Rectal smooth muscle tissue (tissue), 1 donor: ENCODE data around the gene PPP1R12B.
"Not testable (repeated sequence)": the region's sequence is repeated elsewhere in the genome, so short reads cannot be mapped to it uniquely, and the experiment has no call there.

Source experiments
- H3K27ac ChIP-seq: one replicate; pipeline ENCODE4 v1.7.0; 2013; ENCODE audit warnings: low read depth, low read length, inconsistent platforms
- H3K27me3 ChIP-seq: one replicate; pipeline ENCODE4 v1.7.0; 2013; ENCODE audit warnings: low read length; ENCODE audit not compliant: control insufficient read depth, insufficient read depth
- H3K36me3 ChIP-seq: one replicate; pipeline ENCODE4 v1.7.0; 2013; ENCODE audit warnings: low read length; ENCODE audit not compliant: control insufficient read depth, insufficient read depth
- H3K4me1 ChIP-seq: one replicate; pipeline ENCODE4 v1.7.0; 2013; ENCODE audit warnings: low read length; ENCODE audit not compliant: control insufficient read depth, insufficient read depth
- H3K4me3 ChIP-seq: one replicate; pipeline ENCODE4 v1.7.0; 2013; ENCODE audit warnings: low read length
- H3K9ac ChIP-seq: one replicate; pipeline ENCODE4 v1.7.0; 2013; ENCODE audit warnings: low read length

PPP1R12B gene

DNA sequence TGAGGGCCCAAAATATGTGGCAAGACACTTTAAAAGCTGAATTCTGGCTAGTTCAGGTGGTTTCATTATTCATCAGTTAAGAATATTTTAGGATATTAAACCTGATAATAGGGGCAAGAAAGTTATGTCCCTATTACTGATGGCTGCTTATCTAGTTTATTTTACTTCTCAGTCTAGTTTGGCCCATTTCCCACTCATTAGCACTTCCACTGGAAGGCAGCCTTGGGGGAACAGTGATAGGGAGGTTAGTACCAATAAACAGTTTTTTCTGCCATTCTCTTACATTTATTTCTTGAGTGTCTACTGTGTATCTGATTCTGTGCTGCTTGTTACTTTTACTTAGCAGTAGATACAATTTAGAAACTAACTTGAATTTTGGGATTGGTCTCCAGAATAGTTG is 9.0 kb downstream of the PPP1R12B start:
- no peak overlapping the region for H3K27ac ChIP-seq
- H3K4me1 ChIP-seq = no peaks in the 10 kb centered on the region

DNA sequence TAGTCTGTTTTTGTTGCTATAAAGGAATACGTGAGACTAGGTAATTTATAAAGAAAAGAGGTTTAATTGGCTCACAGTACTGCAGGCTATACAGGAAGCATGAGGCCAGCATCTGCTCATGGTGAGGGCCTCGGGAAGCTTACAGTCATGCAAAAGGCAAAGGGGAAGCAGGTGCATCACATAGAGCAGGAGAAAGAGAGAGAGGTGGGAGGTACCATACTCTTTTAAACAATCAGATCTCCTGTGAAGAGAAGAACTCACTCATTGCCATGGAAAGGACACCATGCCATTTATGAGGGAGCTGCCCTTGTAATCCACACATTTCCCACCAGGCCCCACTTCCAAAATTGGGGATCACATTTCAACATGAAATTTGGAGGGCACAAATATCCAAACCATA is 12.7 kb downstream of the PPP1R12B start:
- no peaks in the 10 kb centered on the region for H3K36me3 ChIP-seq
- no peak overlapping the region for H3K4me3 ChIP-seq
- H3K27me3 ChIP-seq = no peaks in the 10 kb centered on the region
- H3K27ac ChIP-seq = no peak overlapping the region
- H3K4me1 ChIP-seq = no peaks in the 10 kb centered on the region
- no peak overlapping the region for H3K9ac ChIP-seq

More for the DNA sequence above, 9.0 kb downstream of the PPP1R12B start:
- no peaks in the 10 kb centered on the region for H3K36me3 ChIP-seq
- no peaks in the 10 kb centered on the region for H3K27me3 ChIP-seq
- H3K9ac ChIP-seq = no peak overlapping the region
- no peak overlapping the region for H3K4me3 ChIP-seq

DNA sequence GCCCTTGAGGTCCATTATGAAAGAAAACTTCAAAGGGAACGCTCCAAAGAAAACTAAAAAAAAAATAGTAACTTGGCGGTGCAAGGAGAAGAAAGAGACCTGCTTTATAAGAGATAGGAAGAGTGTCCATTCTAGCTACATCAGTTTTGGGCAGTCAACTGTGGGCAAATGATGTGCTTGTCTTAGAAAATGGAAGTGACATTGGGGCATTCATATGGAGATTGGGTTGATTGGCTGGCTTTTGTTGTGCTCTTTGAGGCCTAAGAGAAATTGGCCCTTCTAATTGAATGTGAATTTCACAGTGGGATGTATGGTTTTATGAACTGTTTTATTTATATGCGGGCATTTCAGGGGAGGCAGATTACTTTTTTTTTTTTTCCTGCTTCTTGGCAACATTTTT is 13.2 kb downstream of the PPP1R12B start:
- H3K27ac ChIP-seq = no peak overlapping the region
- H3K4me1 ChIP-seq = no peaks in the 10 kb centered on the region
- no peak overlapping the region for H3K4me3 ChIP-seq
- no peak overlapping the region for H3K9ac ChIP-seq
- H3K36me3 ChIP-seq = no peaks in the 10 kb centered on the region
- no peaks in the 10 kb centered on the region for H3K27me3 ChIP-seq

DNA sequence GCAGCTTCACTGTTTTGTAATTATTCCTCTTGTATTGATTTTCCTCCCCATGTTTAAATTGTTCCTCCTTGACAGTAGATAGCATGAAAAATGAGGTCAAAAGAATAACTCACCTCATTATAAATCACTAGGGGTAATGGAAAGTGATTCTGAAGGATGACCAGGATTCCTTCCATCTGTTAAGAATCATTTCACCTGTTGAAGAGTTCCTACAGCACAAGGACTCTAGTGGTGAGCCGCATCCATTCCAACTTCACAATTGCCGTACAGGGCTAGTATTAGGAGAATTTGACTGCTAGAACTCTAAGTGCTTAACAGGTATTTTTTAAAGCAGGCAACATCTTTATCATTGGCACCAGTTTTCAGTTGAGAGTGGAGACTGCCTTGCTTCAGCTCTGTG is 13.7 kb downstream of the PPP1R12B start:
- Histone ChIP-seq H3K4me3 (no peak overlapping the region), H3K4me1 (no peaks in the 10 kb centered on the region), H3K27ac (no peak overlapping the region), H3K27me3 (no peaks in the 10 kb centered on the region), H3K36me3 (no peaks in the 10 kb centered on the region), H3K9ac (no peak overlapping the region)

DNA sequence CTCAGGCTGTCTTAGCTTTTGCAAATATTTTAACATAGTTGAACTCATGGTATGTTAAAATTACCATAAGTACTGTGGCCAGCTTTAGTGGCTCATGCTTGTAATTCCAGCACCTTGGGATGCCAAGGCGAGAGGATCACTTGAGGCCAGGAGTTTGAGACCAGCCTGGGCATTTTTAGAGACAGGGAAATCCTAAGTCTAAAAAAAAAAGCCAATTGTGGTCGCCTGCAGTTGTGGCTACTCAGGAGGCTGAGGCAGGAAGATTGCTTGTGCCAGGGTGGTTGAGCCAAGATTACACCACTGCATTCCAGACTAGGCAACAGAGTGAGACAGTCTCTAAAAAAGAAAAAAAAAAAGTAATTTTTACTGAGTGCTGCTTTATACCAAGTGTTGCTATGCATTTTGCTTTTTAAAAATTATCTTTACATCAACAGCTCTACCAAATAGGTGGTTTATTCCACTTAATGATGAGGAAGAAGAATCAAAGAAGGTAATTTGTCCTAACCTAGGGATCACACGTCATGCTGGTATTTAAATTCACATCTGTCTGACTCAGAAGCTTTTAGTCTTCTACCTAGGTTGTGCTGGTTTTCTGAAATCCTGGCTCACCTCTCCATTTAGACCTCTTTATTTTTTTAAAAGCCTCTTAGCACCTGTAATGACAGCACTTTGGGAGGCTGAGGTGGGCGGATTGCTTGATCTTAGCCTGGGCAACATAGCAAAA is 16.8 kb downstream of the PPP1R12B start:
- Histone ChIP-seq H3K4me3 (no peak overlapping the region), H3K9ac (no peak overlapping the region), H3K27me3 (no peaks in the 10 kb centered on the region), H3K4me1 (no peaks in the 10 kb centered on the region), H3K36me3 (no peaks in the 10 kb centered on the region), H3K27ac (no peak overlapping the region)

DNA sequence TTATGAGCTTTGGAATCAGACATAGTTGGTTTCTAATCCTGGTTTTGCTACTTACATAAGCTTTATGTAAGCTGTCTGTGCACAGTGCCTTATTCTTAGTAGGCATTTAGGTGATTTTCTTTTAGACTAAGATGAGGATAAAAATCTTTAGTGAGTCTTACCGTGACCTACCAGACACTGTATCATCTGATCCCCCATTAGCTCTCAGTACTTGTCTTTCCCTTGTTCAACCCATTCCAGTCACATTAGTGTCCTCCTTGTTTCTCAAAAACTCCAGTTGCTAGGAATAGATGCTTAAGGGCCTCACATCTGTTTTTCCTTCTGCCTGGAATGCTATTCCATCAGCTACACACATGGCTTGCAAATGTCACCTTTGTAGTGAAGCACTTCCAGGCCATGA is 18.8 kb downstream of the PPP1R12B start:
- Histone ChIP-seq H3K27ac (no peak overlapping the region), H3K4me3 (no peak overlapping the region), H3K9ac (no peak overlapping the region), H3K36me3 (no peaks in the 10 kb centered on the region), H3K27me3 (no peaks in the 10 kb centered on the region), H3K4me1 (no peaks in the 10 kb centered on the region)

DNA sequence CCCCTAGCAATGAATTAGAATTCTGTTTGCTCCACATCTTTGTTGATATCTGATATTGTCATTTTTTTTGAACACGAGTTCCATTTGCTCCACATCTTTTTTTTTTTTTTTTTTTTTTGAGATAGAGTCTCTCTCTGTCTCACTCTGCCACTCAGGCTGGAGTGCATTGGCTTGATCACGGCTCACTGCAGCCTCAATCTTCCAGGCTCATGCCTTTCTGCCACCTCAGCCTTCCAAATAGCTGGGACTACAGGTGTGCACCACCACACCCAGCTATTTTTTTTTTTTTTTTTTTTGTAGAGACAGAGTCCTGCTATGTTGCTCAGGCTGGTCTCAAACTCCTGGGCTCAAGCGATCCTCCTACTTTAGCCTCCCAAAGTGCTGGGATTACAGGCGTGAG is 22.4 kb downstream of the PPP1R12B start:
- not testable (repeated sequence) for H3K4me1 ChIP-seq, H3K27ac ChIP-seq, H3K9ac ChIP-seq, H3K27me3 ChIP-seq, H3K36me3 ChIP-seq, H3K4me3 ChIP-seq

DNA sequence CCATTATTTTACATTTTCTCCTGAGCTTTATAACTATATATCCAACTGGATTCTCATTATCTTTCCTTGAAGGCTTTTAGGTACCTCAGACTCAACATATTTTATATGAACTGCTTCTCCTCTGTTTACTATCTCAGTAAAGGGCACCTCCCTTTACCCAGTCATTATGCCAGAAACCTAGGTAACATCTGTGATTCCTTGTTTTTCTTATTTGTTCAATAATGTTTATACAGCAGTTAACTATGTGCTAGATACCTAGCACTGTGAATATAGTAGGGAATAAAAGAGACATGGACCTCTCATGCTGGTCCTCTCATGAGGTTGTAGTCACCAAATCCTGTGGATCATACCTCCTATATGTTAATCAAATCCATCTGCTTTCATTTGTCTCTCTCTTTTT is 25.6 kb downstream of the PPP1R12B start:
- no peaks in the 10 kb centered on the region for H3K4me1 ChIP-seq
- H3K27ac ChIP-seq = no peak overlapping the region
- no peaks in the 10 kb centered on the region for H3K36me3 ChIP-seq
- no peaks in the 10 kb centered on the region for H3K27me3 ChIP-seq
- H3K4me3 ChIP-seq = no peak overlapping the region
- no peak overlapping the region for H3K9ac ChIP-seq

DNA sequence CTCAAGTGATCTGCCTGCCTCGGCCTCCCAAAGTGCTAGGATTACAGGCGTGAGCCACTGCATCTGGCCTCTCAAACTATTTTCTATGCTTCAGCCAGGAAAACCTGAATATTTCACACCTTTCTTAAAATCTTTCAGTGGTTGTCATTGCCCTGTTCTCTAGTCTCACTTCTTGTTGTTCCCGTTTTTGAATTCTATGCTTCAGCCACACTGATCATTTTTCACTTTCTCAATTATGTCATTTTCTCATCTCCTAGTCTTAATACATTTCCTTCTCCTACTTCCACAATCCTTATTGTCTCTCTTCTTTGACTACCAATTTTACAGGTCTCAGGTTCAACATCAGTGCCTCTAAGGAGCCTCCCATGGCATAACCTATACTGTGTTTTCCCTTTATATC is 26.7 kb downstream of the PPP1R12B start:
- H3K4me1 ChIP-seq, H3K9ac ChIP-seq, H3K4me3 ChIP-seq, H3K27me3 ChIP-seq, H3K36me3 ChIP-seq, H3K27ac ChIP-seq: not testable (repeated sequence)

DNA sequence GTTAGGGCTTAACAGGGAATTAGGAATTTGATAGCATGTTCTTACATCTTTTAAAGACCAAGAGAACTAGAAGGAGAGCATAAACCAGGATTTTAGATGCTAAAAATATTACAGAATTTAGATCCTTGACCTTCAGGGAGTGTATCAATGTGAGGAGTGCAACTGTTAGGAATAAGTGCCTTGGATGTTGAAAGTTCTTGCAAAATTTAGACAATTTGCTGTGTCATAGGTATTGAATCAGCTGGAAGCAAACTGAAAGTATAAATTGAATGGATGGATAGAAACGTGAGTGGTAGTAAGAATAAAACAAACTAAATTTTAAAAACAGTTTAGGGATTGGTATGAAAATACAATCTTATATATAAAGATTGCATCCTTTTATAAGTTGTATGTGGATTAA is 27.7 kb downstream of the PPP1R12B start:
- Histone ChIP-seq H3K9ac (no peak overlapping the region), H3K4me3 (no peak overlapping the region), H3K4me1 (no peaks in the 10 kb centered on the region), H3K36me3 (no peaks in the 10 kb centered on the region), H3K27me3 (no peaks in the 10 kb centered on the region), H3K27ac (no peak overlapping the region)

DNA sequence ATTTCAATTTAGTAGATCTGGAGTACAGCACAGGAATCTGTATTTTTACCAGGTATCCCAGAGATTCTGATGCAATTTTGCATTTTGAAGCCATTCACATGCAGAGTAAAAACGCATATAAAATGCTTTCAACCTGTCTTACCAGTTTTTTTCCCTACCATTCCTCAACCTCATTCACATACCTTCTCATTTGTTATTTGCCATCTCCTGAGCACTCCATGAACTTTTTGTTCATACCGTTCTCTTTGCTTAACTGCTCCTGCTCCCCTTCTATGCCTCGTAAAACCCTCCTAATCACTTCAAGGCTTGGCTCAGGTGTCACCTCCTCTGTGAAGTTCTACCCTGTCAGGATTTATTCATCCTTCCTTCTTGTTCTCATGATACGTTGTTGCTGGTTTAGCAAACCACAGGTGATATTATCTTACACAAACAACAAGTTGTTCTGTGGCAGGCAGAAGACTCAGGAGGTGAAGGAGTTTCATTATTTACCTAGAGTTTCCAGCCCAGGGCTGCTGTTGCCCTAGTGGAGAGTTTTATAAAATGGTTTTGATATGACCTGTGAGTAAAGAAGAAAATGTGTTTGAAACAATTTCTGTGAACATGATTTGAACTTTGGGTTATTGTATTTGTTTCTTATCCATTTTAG is 31.5 kb downstream of the PPP1R12B start:
- H3K4me3 ChIP-seq, H3K4me1 ChIP-seq, H3K36me3 ChIP-seq, H3K27me3 ChIP-seq, H3K27ac ChIP-seq, H3K9ac ChIP-seq: not testable (repeated sequence)

DNA sequence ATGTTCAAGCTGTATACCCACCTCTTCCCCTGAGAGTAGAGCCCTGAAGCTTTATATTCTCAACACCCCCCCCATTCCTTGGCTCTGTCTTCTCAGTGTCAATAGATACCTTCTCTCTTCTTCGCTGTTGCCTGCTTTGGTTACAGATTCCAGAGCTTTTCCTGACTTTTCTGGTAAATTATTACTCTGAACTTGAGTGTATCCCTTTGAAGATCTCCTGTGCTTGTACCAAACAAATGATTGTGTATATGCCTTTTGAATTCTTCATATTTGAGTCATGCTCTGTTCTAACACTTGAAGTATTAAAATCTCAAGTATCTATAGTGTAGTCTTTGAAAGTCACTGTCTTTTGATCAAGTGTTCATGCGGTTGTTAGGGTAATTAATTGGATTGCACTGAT is 32.0 kb downstream of the PPP1R12B start:
- H3K4me3 ChIP-seq, H3K27me3 ChIP-seq, H3K36me3 ChIP-seq, H3K4me1 ChIP-seq, H3K27ac ChIP-seq, H3K9ac ChIP-seq: not testable (repeated sequence)

DNA sequence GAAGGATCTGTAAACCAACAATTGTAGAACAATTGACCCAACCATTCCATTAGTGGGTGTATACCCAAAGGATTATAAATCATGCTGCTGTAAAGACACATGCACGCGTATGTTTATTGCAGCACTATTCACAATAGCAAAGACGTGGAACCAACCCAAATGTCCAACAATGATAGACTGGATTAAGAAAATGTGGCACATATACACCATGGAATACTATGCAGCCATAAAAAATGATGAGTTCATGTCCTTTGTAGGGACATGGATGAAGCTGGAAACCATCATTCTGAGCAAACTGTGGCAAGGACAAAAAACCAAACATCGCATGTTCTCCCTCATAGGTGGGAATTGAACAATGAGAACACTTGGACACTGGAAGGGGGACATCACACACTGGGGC is 33.4 kb downstream of the PPP1R12B start:
- H3K36me3 ChIP-seq, H3K27me3 ChIP-seq, H3K4me1 ChIP-seq, H3K4me3 ChIP-seq, H3K27ac ChIP-seq, H3K9ac ChIP-seq: not testable (repeated sequence)
